GM19043 (cell line): ENCODE measurements around the gene C1GALT1C1.
A peak's percentile ranks its signal among the peaks of the same experiment; 100 is the strongest.

Experiments
- ATAC-seq: cut with Tn5 transposase; IDR thresholded peaks from one replicate; pipeline ENCODE4 v1.9.1; 2021; ENCODE audit warnings: low read depth; ENCODE audit not compliant: unreplicated experiment

The C1GALT1C1 gene

GRCh38 chrX:120603707-120604360, 26.0 kb downstream of the C1GALT1C1 start, which contains the start of gene MCTS1:
MCTS1 (plus strand) TSS chrX:120604101; CDS start chrX:120604237, 136 bp downstream.
- peak; percentile 86 for ATAC-seq

- no peak for ATAC-seq
These were observed 44.2 kb downstream of the C1GALT1C1 start for GRCh38 chrX:120585702-120586101.
